GM10266 (cell line): ENCODE measurements around the gene GNGT2.
A peak's percentile ranks its signal among the peaks of the same experiment; 100 is the strongest.

Experiments used
- DNase-seq: peaks from one replicate; pipeline ENCODE4 v3.0.0; 2012; ENCODE audit errors: extremely low spot score
- TF ChIP-seq, protein P1 (sequence below): IDR thresholded peaks from 2 replicates; pipeline ENCODE4 v1.5.1; 2012; ENCODE audit warnings: mild to moderate bottlenecking, low read depth; ENCODE audit not compliant: control insufficient read depth, insufficient read depth; ENCODE audit errors: missing control alignments

GNGT2 gene

DNA sequence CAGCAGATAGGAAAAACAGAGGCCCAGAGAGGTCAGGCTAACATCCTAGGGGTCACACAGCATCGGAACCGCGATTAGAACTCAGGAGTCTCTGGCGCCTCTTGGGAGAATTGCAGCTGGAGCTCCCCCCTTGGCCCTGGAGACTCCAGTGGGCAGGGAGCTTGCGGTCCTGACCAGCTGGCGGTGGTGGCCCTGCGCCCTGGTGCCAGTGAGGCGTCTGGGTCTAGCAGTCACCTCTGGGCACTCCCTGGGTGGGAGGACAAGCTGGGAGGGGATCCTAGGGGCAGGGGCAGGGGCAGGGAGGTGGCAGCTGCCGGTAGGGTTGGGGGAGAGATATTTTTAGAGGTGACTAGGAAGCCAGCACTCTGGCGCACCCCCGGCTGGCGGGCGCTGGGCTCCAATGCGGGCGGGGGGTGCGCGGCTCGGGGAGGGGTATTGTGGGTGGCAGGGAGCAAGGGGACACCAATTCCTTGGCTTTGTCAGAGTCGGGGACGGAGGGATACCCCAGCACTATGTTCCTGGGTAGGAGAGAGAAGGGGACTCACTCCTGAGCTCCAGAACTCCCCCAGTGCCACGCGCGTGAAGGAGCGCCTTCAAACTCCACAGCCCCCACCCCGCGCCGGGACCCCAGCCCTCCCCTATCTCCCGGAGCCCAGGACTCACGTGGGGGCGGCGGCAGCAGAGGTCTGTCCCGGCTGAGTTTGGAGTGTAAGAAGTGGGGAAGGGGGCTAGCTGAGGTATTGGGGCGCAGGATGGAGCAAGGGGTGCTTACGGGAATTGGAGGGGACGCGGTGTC is 19.6 kb upstream of the GNGT2 start:
- TF ChIP-seq, protein P1, sequence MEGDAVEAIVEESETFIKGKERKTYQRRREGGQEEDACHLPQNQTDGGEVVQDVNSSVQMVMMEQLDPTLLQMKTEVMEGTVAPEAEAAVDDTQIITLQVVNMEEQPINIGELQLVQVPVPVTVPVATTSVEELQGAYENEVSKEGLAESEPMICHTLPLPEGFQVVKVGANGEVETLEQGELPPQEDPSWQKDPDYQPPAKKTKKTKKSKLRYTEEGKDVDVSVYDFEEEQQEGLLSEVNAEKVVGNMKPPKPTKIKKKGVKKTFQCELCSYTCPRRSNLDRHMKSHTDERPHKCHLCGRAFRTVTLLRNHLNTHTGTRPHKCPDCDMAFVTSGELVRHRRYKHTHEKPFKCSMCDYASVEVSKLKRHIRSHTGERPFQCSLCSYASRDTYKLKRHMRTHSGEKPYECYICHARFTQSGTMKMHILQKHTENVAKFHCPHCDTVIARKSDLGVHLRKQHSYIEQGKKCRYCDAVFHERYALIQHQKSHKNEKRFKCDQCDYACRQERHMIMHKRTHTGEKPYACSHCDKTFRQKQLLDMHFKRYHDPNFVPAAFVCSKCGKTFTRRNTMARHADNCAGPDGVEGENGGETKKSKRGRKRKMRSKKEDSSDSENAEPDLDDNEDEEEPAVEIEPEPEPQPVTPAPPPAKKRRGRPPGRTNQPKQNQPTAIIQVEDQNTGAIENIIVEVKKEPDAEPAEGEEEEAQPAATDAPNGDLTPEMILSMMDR, result no peak
- no peak for DNase-seq

DNA sequence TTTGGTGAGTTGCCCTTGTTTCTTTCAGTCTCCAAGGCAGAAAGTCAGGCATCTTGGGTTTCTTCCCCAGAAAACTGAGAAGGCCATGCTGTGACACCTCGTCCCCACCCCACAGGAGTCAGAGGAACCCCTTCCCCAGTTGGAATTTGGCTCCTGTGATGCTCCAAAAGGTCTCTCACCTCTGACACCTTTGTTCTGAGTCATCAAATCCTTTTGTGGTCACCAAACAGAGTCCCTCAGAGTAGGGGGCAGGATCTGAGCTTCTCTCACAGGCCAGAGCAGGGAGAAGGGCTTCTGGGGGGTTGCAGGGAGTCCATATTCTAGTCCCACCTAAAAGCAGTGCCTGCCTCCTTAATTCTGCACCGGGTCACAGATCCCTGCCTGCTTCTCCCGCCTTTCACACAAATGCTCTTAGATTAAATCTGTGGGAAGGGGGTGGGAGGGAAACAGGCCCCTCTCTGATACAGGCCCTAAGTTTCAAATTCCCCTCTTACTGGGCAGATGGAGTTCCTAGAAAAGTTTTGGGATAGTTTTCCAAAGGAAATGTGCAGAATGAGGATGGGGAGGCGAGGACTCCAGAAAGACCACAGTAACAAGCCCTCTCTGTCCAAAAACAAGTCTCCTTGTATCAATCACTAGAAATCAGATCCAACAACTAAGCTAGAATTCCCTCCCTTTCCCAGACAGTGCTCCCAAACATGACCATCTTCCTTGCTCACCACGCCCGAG is 18.9 kb upstream of the GNGT2 start:
- TF ChIP-seq, protein P1, result no peak
- DNase-seq, result no peak

DNA sequence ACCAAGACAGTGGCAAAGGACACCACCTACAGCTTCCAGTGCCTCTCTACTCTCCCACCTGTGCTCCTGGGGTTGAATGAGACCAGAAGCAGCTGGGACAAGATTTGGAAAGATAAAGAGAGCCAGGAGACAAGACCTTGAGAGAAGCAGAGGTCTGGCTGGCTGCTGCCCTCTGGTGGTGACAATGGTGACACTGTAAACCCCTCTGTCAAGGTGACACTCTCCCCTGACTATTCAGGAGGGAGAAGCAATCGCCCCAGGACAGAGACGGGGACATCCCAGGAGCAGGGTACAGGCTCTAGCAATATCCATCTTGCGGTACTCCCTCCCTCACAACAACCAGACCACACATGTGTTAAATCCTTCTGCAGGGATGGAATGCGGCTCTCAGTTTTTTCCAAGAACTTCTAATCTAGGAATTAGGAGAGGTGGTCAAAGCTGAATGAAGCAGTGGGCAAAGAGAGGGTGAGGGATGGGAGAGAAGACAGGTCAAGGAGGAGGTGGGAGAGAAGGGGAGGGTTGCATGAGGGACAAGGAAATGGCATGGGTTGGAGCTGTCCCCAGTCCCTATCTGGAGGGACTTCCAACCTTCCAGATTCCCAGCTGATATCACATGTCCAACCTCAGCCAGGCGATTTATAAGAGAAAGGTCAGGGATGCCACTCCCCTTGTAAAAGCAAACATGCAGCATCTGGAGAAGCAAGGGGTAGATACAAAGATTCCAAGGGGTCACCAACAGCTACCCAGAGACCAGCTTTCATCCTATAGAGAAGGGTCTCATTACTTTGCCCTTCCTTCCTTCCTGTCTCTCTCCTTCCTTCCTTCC is 17.3 kb upstream of the GNGT2 start:
- DNase-seq, result peak; percentile 86
- TF ChIP-seq, protein P1, result peak; percentile 86

DNA sequence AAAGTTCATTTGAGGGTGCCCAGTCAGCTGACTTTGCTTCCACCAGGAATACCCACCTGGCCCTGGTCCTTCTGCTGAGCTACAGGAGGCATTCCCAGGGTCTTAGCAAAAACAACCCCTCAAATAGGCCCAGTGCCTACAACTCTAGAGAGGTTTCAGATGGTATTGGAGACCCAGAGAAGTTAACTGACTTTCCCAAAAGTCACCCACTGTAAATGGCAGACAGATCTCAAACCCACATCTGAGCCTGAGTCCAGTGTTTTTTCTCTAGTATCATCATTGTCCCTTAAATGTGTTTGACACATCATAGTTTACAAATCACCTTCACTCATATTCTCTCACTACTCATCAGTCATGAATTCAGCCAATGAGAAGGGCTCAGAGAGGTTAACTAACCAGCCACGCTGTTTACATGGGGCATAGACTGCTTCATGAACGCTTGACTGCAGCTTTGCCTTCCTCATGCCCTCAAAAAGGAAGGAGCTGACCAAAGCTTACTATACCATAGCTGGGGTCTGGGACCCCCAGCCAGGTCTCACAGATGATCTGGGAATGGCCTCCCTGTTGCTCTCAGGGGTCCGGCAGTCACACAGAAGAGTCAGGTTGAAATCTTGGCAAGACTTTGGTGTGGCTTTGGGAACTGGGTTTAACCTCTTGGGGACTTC is 16.5 kb upstream of the GNGT2 start:
- DNase-seq, result no peak
- TF ChIP-seq, protein P1, result no peak

DNA sequence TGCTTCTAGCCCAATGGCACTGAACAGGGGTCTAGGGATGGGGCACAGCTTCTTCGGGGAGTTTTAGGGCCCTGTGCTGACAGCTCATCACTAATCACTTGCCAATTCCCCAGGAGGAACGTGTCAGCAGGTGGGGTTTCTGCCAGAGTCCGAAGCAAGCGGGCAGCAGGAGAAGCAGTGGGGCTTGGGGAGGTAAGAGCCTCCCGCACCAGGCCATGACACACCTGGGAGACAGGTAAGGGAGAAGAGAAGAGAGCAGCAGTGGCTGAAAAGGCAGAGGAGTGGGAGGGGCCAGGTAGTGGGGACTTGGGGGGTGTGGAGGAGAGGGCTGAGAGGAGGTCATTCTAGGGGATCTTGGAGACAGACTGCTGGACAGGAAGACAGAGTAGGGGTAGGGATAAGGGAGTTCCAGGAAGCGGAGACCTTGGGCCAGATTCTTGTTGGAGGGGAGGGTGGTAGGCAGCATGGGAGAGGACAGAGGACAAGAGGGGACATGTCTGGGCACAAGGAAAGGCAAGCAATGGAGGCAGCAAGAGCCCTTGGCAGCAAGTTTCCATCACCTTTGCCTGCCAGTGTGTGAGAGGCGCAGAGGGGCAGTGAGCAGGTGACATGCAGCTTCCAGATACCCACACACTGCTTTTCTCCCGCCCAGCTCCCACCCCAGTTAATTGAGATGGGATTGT is 15.3 kb upstream of the GNGT2 start:
- TF ChIP-seq, protein P1, result no peak
- DNase-seq, result no peak

DNA sequence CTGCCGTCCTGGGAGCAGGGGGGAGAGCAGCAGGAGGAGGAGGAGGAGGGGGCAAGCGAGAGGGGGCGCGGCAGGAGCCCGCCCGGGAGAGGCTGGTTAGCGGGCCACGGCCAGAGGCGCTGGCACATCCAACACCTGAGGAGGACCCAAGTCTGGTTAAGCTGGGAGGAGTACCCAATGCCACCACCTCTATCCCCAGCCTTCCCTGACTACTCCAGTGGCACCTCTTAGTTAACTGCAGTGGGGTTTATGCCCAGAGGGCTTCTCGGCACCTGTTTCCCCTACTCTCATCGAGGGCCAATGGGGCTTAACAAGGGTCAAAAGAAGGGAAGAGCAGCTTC is 14.6 kb upstream of the GNGT2 start:
- no peak for DNase-seq
- TF ChIP-seq, protein P1, result no peak
